GM23248 (cell line): ENCODE measurements around the gene MCRS1.

Source experiments
- EZH2 ChIP-seq: fragments of 200-600 bp; sonication (generic); IDR thresholded peaks from 2 replicates; pipeline ENCODE4 v1.6.1; 2018; ENCODE audit warnings: antibody characterized with exemption, mild to moderate bottlenecking; ENCODE audit not compliant: insufficient read depth, poor library complexity, severe bottlenecking
- EZH2phosphoT487 ChIP-seq: fragments of 200-600 bp; sonication (generic); IDR thresholded peaks from 2 replicates; pipeline ENCODE4 v1.6.1; 2018; ENCODE audit warnings: antibody characterized with exemption, moderate library complexity, mild to moderate bottlenecking, low read depth; ENCODE audit not compliant: insufficient read depth

GRCh38 chr12:49550693-49551252 is 17.2 kb downstream of the MCRS1 start:
- TF ChIP-seq EZH2phosphoT487 (no peak), EZH2 (no peak)
